AG09319 (cell line): ENCODE data around the gene ZMAT3.

Experiments
- DNase-seq: peaks from one replicate; pipeline ENCODE4 v3.0.0-alpha.2; 2010; ENCODE audit warnings: low read depth; ENCODE audit errors: extremely low read depth
- CTCF ChIP-seq: IDR thresholded peaks from 2 replicates; pipeline ENCODE4 v1.5.1; 2011; ENCODE audit warnings: low read depth, mild to moderate bottlenecking, inconsistent platforms, low read length, moderate library complexity

Gene ZMAT3

GRCh38 chr3:178975320-178975719, 96.3 kb downstream of the ZMAT3 start:
- TF ChIP-seq CTCF, result no peak
- no peak for DNase-seq

- no peak for TF ChIP-seq CTCF
- DNase-seq, result no peak
Observed at GRCh38 chr3:178971614-178972013, 100.0 kb downstream of the ZMAT3 start.

DNA sequence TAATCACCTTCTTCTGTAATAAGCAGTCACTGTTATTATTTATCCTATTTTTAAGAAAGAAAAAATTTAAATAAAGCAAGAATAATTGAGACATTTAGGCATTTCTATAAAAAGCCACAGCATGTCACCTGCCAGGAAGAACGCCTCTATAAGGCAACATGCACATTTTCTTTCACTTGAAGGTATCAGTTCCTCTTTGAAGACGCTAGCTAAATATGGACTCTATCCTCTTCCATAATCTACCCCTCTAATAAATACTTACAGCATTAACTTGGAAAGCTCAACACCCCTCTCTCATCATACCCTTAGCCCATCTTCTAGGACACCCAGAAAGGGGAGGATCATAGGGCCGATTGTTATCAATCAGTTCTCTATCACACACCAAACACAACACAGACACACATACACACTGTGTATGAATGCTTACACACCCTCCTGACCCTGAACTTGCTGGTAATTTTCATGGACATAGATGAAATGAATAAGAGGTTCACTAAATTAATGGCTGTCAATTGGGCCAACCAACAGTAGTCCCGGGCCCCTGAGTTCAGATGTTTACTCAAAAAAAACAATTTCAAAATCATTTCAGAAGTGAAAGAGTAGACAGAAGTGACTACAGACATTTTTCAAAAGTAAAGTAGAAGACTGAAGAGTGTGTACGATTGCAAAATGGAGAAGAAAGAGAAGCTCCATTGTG, 102.5 kb downstream of the ZMAT3 start:
- TF ChIP-seq CTCF, result no peak

More for the DNA sequence above, 102.5 kb downstream of the ZMAT3 start:
- no peak for DNase-seq
